Measurements from ENCODE around the gene FBXO46.

FBXO46 gene

DNA sequence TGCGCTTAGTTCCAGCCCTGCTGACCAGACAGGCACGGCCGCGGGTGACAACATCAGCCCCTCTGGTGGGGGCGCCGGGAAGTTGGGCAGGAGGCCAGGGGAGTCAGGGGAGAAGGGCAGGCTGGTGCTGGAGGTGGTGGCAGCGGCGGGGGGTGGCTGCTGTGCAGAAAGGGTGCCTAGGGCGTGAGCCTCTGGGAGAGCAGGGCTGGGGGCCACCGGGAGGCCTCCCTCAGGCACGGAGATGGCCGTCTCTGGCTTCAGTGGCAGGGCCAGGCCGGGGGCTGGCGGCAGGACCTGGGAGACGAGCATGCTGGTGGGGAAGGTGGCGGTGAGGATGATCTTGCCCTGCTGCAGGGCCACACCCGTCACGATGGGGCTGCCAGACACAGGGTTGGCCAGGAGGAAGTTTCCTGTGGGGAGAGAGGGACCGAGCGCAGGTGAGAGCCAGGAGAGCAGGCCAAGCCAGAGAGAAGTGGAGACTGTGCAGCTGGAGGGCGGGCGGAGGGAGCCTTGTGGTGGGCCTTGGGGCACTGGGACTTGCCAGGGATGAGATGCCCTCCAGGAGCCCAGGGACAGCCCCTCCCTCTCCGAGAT, 35.1 kb upstream of the FBXO46 start:
- DNase-seq (ENCODE audit: low read depth in 2 of 2) = no peak
- H3K4me3 ChIP-seq (replicated peaks in 1 of 2; ENCODE audit: low read depth in 2 of 2, low read length in 2 of 2) = no peak overlapping the region
- TF ChIP-seq, protein P1, sequence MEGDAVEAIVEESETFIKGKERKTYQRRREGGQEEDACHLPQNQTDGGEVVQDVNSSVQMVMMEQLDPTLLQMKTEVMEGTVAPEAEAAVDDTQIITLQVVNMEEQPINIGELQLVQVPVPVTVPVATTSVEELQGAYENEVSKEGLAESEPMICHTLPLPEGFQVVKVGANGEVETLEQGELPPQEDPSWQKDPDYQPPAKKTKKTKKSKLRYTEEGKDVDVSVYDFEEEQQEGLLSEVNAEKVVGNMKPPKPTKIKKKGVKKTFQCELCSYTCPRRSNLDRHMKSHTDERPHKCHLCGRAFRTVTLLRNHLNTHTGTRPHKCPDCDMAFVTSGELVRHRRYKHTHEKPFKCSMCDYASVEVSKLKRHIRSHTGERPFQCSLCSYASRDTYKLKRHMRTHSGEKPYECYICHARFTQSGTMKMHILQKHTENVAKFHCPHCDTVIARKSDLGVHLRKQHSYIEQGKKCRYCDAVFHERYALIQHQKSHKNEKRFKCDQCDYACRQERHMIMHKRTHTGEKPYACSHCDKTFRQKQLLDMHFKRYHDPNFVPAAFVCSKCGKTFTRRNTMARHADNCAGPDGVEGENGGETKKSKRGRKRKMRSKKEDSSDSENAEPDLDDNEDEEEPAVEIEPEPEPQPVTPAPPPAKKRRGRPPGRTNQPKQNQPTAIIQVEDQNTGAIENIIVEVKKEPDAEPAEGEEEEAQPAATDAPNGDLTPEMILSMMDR (IDR thresholded peaks at IDR 0.05; ENCODE audit: low read depth, low read length) = no peak

- TF ChIP-seq, protein P1 (IDR thresholded peaks at IDR 0.05; ENCODE audit: low read depth, low read length) = no peak
- DNase-seq (ENCODE audit: low read depth in 2 of 2) = no peak
- no peak overlapping the region for H3K4me3 ChIP-seq (replicated peaks in 1 of 2; ENCODE audit: low read depth in 2 of 2, low read length in 2 of 2)
These were observed 34.4 kb upstream of the FBXO46 start for GRCh38 chr19:45764945-45765701.

DNA sequence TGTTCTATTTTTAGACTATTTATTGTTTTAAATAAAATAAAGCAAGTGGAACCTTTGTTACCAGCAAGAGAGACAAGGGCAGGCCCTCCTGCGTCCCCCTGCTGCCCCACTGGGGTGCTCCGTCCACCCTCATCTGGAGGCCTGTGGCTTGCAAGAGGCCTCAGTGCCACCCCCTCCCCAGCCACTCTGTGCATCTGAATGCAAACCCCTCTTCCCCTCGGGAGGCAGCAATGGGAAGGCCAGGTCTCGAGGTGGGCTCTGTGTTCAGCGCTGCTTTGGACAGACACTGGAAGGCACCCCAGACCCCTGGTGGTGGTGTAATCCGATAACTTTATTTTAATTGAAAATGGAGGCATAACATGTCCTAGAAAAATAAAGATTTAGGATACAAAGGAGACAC, 33.8 kb upstream of the FBXO46 start:
- DNase-seq (ENCODE audit: low read depth in 2 of 2) = no peak
- no peak overlapping the region for H3K4me3 ChIP-seq (replicated peaks in 1 of 2; ENCODE audit: low read depth in 2 of 2, low read length in 2 of 2)
- TF ChIP-seq, protein P1 (IDR thresholded peaks at IDR 0.05; ENCODE audit: low read depth, low read length) = no peak

- TF ChIP-seq, protein P1 (IDR thresholded peaks at IDR 0.05; ENCODE audit: low read depth, low read length) = no peak
- no peak overlapping the region for H3K4me3 ChIP-seq (replicated peaks in 1 of 2; ENCODE audit: low read depth in 2 of 2, low read length in 2 of 2)
- no peak for DNase-seq (ENCODE audit: low read depth in 2 of 2)
These were observed 33.1 kb upstream of the FBXO46 start for GRCh38 chr19:45763691-45764294.

GRCh38 chr19:45762870-45763631, 32.4 kb upstream of the FBXO46 start:
- no peak overlapping the region for H3K4me3 ChIP-seq (replicated peaks in 1 of 2; ENCODE audit: low read depth in 2 of 2, low read length in 2 of 2)
- TF ChIP-seq, protein P1 (IDR thresholded peaks at IDR 0.05; ENCODE audit: low read depth, low read length) = no peak
- DNase-seq (ENCODE audit: low read depth in 2 of 2) = no peak

- H3K4me3 ChIP-seq (replicated peaks in 1 of 2; ENCODE audit: low read depth in 2 of 2, low read length in 2 of 2) = no peak overlapping the region
- TF ChIP-seq, protein P1 (IDR thresholded peaks at IDR 0.05; ENCODE audit: low read depth, low read length) = no peak
- no peak for DNase-seq (ENCODE audit: low read depth in 2 of 2)
These were observed 31.0 kb upstream of the FBXO46 start for GRCh38 chr19:45761714-45762113.
